H1 (cell line): Measurements from ENCODE around the gene CDPF1. TPM values are rescaled to one million over a fixed set of nuclear protein-coding genes. Genes with fewer than 3 reads are reported as not detected.

Experiments
- CTCF ChIA-PET: fragments of 300-600 bp; sonication (Branson Sonifier 250); formaldehyde crosslinking; loops from one replicate; lab custom pipeline; 2021; ENCODE audit not compliant: partially characterized antibody; lab: Charles Lee
- POLR2A ChIA-PET: fragments of 300-600 bp; sonication (Branson Sonifier 250); formaldehyde crosslinking; loops from one replicate; lab custom pipeline; 2021; ENCODE audit warnings: inconsistent platforms; ENCODE audit not compliant: partially characterized antibody; lab: Charles Lee
- DNase-seq, 2 experiments: peaks; one replicate each; pipeline versions ENCODE4 v3.0.0 to v3.0.0-alpha.2; 2010 to 2022; ENCODE audit warnings: low spot score in 2 of 2, low read depth in 1 of 2, mixed read lengths in 1 of 2
- FAIRE-seq: peaks from 2 replicates; lab custom pipeline; 2011; peaks lifted over from hg19 to GRCh38; lab: Jason Lieb, UNC
- H2AFZ ChIP-seq: 2 replicates; pipeline ENCODE4 v1.8.1; 2012; ENCODE audit warnings: low read length, inconsistent platforms
- H2AK5ac ChIP-seq: 2 replicates; pipeline ENCODE4 v1.6.1; 2013; ENCODE audit warnings: low read depth, low read length
- H2BK120ac ChIP-seq: replicated peaks from 2 replicates; pipeline ENCODE3; 2013; ENCODE audit warnings: low read depth, low read length, inconsistent platforms
- H2BK12ac ChIP-seq: 2 replicates; pipeline ENCODE4 v1.6.1; 2013; ENCODE audit warnings: low read depth, low read length
- H2BK15ac ChIP-seq: 2 replicates; pipeline ENCODE4 v1.6.1; 2013; ENCODE audit warnings: low read length
- H2BK20ac ChIP-seq: 2 replicates; pipeline ENCODE4 v1.6.1; 2013; ENCODE audit warnings: low read length
- H2BK5ac ChIP-seq: 2 replicates; pipeline ENCODE4 v1.6.1; 2013; ENCODE audit warnings: low read depth, low read length
- H3K14ac ChIP-seq: 2 replicates; pipeline ENCODE4 v1.6.1; 2013; ENCODE audit warnings: inconsistent platforms; ENCODE audit not compliant: insufficient read length
- H3K18ac ChIP-seq: 2 replicates; pipeline ENCODE4 v1.6.1; 2013; ENCODE audit warnings: low read length; ENCODE audit errors: extremely low read depth
- H3K23ac ChIP-seq: 2 replicates; pipeline ENCODE4 v1.6.1; 2013; ENCODE audit warnings: inconsistent platforms; ENCODE audit not compliant: insufficient read length
- H3K23me2 ChIP-seq: 2 replicates; pipeline ENCODE4 v1.6.1; 2013; ENCODE audit warnings: low read depth, low read length
- H3K27ac ChIP-seq: 2 replicates; pipeline ENCODE4 v1.6.1; 2011; ENCODE audit warnings: low read depth, low read length, inconsistent platforms
- H3K27me3 ChIP-seq, 4 experiments: replicated peaks in 1 of 4; 1 replicate in 1 of 4; 2 replicates in 3 of 4; pipeline versions ENCODE4 v1.6.1 to v1.8.1; 2011 to 2013; ENCODE audit warnings: low read length in 3 of 4, mild to moderate bottlenecking in 3 of 4, inconsistent platforms in 2 of 4, mixed read lengths in 2 of 4, moderate library complexity in 1 of 4; ENCODE audit not compliant: control insufficient read depth in 3 of 4, insufficient read depth in 3 of 4; ENCODE audit errors: extremely low read depth in 1 of 4
- H3K36me3 ChIP-seq, 4 experiments: 2 replicates each; pipeline versions ENCODE4 v1.6.1 to v1.8.1; 2011 to 2013; ENCODE audit warnings: mild to moderate bottlenecking in 4 of 4, low read length in 3 of 4, moderate library complexity in 2 of 4, control low read depth in 1 of 4, inconsistent platforms in 1 of 4; ENCODE audit not compliant: insufficient read depth in 4 of 4, control insufficient read depth in 2 of 4
- H3K4ac ChIP-seq: replicated peaks from 2 replicates; pipeline ENCODE3; 2013; ENCODE audit warnings: low read length, low read depth, mixed read lengths, inconsistent platforms; ENCODE audit not compliant: insufficient read length
- H3K4me1 ChIP-seq, 4 experiments: replicated peaks in 1 of 4; 1 replicate in 1 of 4; 2 replicates in 3 of 4; pipeline versions ENCODE4 v1.6.1 to v1.8.1; 2011 to 2013; ENCODE audit warnings: low read length in 3 of 4, inconsistent platforms in 2 of 4, mixed read lengths in 1 of 4; ENCODE audit not compliant: insufficient read depth in 4 of 4, control insufficient read depth in 3 of 4
- H3K4me2 ChIP-seq, 2 experiments: 2 replicates each; pipeline versions ENCODE4 v1.6.1 to v1.8.1; 2011 to 2013; ENCODE audit warnings: low read depth in 2 of 2, low read length in 2 of 2, control low read depth in 1 of 2, inconsistent platforms in 1 of 2, mild to moderate bottlenecking in 1 of 2; ENCODE audit not compliant: insufficient read depth in 1 of 2
- H3K4me3 ChIP-seq, 4 experiments: fragments of 200-600, 300-600 bp in 1 of 4; sonication (generic), shearing (Covaris generic), sonication (Bioruptor Twin) in 1 of 4; 2 replicates each; pipeline versions ENCODE4 v1.5.1 to v1.8.1; 2011 to 2016; ENCODE audit warnings: low read length in 4 of 4, low read depth in 3 of 4, control low read depth in 2 of 4, inconsistent platforms in 2 of 4, mild to moderate bottlenecking in 2 of 4, mixed read lengths in 1 of 4, moderate library complexity in 1 of 4; ENCODE audit not compliant: insufficient read depth in 2 of 4; ENCODE audit errors: extremely low read depth in 1 of 4
- H3K56ac ChIP-seq: replicated peaks from 2 replicates; pipeline ENCODE3; 2013; ENCODE audit warnings: low read depth, mild to moderate bottlenecking, mixed read lengths, low read length, inconsistent platforms; ENCODE audit not compliant: insufficient read length
- H3K79me1 ChIP-seq: 2 replicates; pipeline ENCODE4 v1.6.1; 2013; ENCODE audit warnings: low read depth, low read length, control low read depth
- H3K79me2 ChIP-seq, 2 experiments: 2 replicates each; pipeline versions ENCODE4 v1.6.1 to v1.8.1; 2012 to 2013; ENCODE audit warnings: low read length in 2 of 2, mild to moderate bottlenecking in 2 of 2, inconsistent platforms in 1 of 2; ENCODE audit not compliant: insufficient read depth in 2 of 2, control insufficient read depth in 1 of 2
- H3K9ac ChIP-seq, 4 experiments: replicated peaks in 1 of 4; 1 replicate in 1 of 4; 2 replicates in 3 of 4; pipeline versions ENCODE4 v1.6.1 to v1.8.1; 2011 to 2013; ENCODE audit warnings: low read depth in 3 of 4, low read length in 3 of 4, control low read depth in 2 of 4, mild to moderate bottlenecking in 2 of 4, moderate library complexity in 2 of 4, inconsistent platforms in 1 of 4; ENCODE audit errors: extremely low read depth in 1 of 4
- H3K9me3 ChIP-seq, 2 experiments: 2 replicates each; pipeline versions ENCODE4 v1.6.1 to v1.8.1; 2012 to 2013; ENCODE audit warnings: mild to moderate bottlenecking in 2 of 2, moderate library complexity in 2 of 2, control low read depth in 1 of 2, inconsistent platforms in 1 of 2, low read depth in 1 of 2, low read length in 1 of 2, mixed read lengths in 1 of 2; ENCODE audit not compliant: insufficient read depth in 2 of 2
- H4K20me1 ChIP-seq, 2 experiments: replicated peaks in 1 of 2; 2 replicates each; pipeline versions ENCODE3 to v1.8.1; 2011 to 2013; ENCODE audit warnings: inconsistent platforms in 2 of 2, low read length in 2 of 2, mild to moderate bottlenecking in 1 of 2; ENCODE audit not compliant: insufficient read depth in 2 of 2, control insufficient read depth in 1 of 2
- H4K5ac ChIP-seq: 2 replicates; pipeline ENCODE4 v1.6.1; 2013; ENCODE audit warnings: low read length, low read depth, mixed read lengths, inconsistent platforms; ENCODE audit not compliant: insufficient read length
- H4K8ac ChIP-seq: 2 replicates; pipeline ENCODE4 v1.8.0; 2013; ENCODE audit warnings: mild to moderate bottlenecking, moderate library complexity, low read length, inconsistent platforms; ENCODE audit not compliant: insufficient read depth; ENCODE audit errors: extremely low read depth
- H4K91ac ChIP-seq: replicated peaks from 2 replicates; pipeline ENCODE3; 2013; ENCODE audit warnings: low read length, mixed read lengths, inconsistent platforms; ENCODE audit not compliant: insufficient read length
- TEAD4 ChIP-seq: IDR thresholded peaks from 2 replicates; pipeline ENCODE4 v1.6.1; 2012; ENCODE audit warnings: low read depth, low read length, inconsistent platforms, mixed read lengths
- WGBS, 2 experiments: shearing (Covaris generic) in 1 of 2; methylation state at CpG; one replicate each; pipeline versions ENCODE4 v1.1.6 to v1.1.7; 2013 to 2015; ENCODE audit warnings: low lambda C conversion rate in 2 of 2, mixed read lengths in 2 of 2, inconsistent platforms in 1 of 2, low coverage in 1 of 2, missing lambda C conversion rate in 1 of 2; ENCODE audit not compliant: insufficient replicate concordance in 2 of 2, insufficient coverage in 1 of 2, insufficient read length in 1 of 2; ENCODE audit errors: extremely low coverage in 1 of 2, missing lambda C conversion rate in 1 of 2; 5-methylcytosine and 5-hydroxymethylcytosine counted together
- polyA plus RNA-seq, 7 experiments: library from polyadenylated mRNA; depleted of rRNA in 3 of 7; stranded (reverse) in 5 of 7; unstranded in 2 of 7; fragments of >200 nt in 5 of 7; fragments of 200-250 nt in 2 of 7; gene quantifications; 1 replicate in 5 of 7; 2 replicates in 1 of 7; 4 replicates in 1 of 7; pipeline versions ENCODE4 v1.2.1 to v1.2.3, GENCODE V29; 2011 to 2013; ENCODE audit warnings: missing spikeins in 2 of 7, mixed read lengths in 2 of 7
- total RNA-seq: library from RNA; stranded (reverse); fragmentation: NEBNext Ultra II Directional; extraction: Animal tissue kit (Norgen Biotek cat#: 25700); gene quantifications from 2 replicates; pipeline ENCODE4 v1.2.1, GENCODE V29; 2021

CDPF1 gene
- total and polyA plus RNA-seq, 2 of the 8 experiments (the other 6 are each of a cell fraction or from before 2014, with no cell fraction given): 9.7 to 13.7 TPM

- DNase-seq (no peak), FAIRE-seq (no peak)
- peaks cover 6% of the 10 kb centered on the region; the same call in 1 of the 2 replicates for H3K23me2 ChIP-seq
- no peak overlapping the region for H2AFZ ChIP-seq
- H3K14ac ChIP-seq: no peak overlapping the region
- H3K27ac ChIP-seq: no peak overlapping the region
- no peak overlapping the region for H3K4ac ChIP-seq
- H2BK20ac ChIP-seq: no peak overlapping the region
- H3K79me1 ChIP-seq: no peaks in the 10 kb centered on the region; the same call in 1 of the 2 replicates
- H3K4me1 ChIP-seq: peaks cover 0 to 7% (median 3%) of the 10 kb centered on the region in 4 experiments; a peak in 3 of 7 replicates
- no peak overlapping the region for H4K91ac ChIP-seq
- H3K4me3 ChIP-seq: no peak overlapping the region
- no peaks in the 10 kb centered on the region for H3K36me3 ChIP-seq
- POLR2A ChIA-PET: interaction anchor here (1.5 kb wide), 1 partner anchor 21 kb away, joined by 3 read pairs; no protein-coding TSS in a partner anchor
- no peak overlapping the region for H3K9ac ChIP-seq
- no peak overlapping the region for H3K4me2 ChIP-seq
- peaks cover 0 to 3% of the 10 kb centered on the region in 2 experiments for H4K20me1 ChIP-seq
- no peak overlapping the region for H3K56ac ChIP-seq
- H3K9me3 ChIP-seq: no peaks in the 10 kb centered on the region
- CTCF ChIA-PET: no interaction called here
- no peak overlapping the region for H2BK120ac ChIP-seq
- TF ChIP-seq TEAD4: no peak
- 94% methylated on average over 21 of the region's 23 CpGs; no CpG with 5 or more reads in 1 of the 2 experiments for WGBS, 2 experiments
- no peak overlapping the region for H2BK15ac ChIP-seq
- no peak overlapping the region for H2AK5ac ChIP-seq
- no peak overlapping the region for H3K18ac ChIP-seq
- H3K79me2 ChIP-seq: no peaks in the 10 kb centered on the region
- no peak overlapping the region for H2BK12ac ChIP-seq
- no peak overlapping the region for H3K23ac ChIP-seq
- no peak overlapping the region for H4K8ac ChIP-seq
- H3K27me3 ChIP-seq: no peaks in the 10 kb centered on the region
- no peak overlapping the region for H2BK5ac ChIP-seq
- H4K5ac ChIP-seq: no peak overlapping the region
These were observed 41.0 kb upstream of the CDPF1 start for GRCh38 chr22:46290843-46291785.
